ENCODE results near the gene UBE2L3. TPM values are rescaled to one million over a fixed set of nuclear protein-coding genes. Genes with fewer than 3 reads are reported as not detected.
A peak's percentile ranks its signal among the peaks of the same experiment; 100 is the strongest.

UBE2L3 gene
- total RNA-seq, 2 donors from 2014 or later, result 74.6 to 79.4 TPM

- peak overlapping the region; percentile 94 for H3K4me3 ChIP-seq (ENCODE audit: low read length)
- no peak overlapping the region for H3K27ac ChIP-seq (ENCODE audit: low read depth, low read length)
- H3K27me3 ChIP-seq (ENCODE audit: control insufficient read depth, insufficient read depth, low read length, poor library complexity, severe bottlenecking), result no peaks in the 10 kb centered on the region
- H3K36me3 Mint-ChIP-seq (ENCODE audit: low read depth), result peaks cover 19% of the 10 kb centered on the region
- peaks cover 9% of the 10 kb centered on the region for H3K4me1 ChIP-seq (ENCODE audit: control insufficient read depth, insufficient read depth, low read length)
- H3K9ac ChIP-seq (ENCODE audit: extremely low read depth, low read length, poor library complexity, severe bottlenecking), result peak overlapping the region; percentile 1
- H3K4me1 Mint-ChIP-seq, result peaks cover 34% of the 10 kb centered on the region
- no peak for TF ChIP-seq CTCF (conservative IDR thresholded peaks at IDR 0.05)
- H3K27ac Mint-ChIP-seq, result no peak overlapping the region
- H3K27me3 Mint-ChIP-seq (ENCODE audit: insufficient read depth), result peaks cover 1% of the 10 kb centered on the region
- no peaks in the 10 kb centered on the region for H3K9me3 Mint-ChIP-seq
- no peak for DNase-seq
- peaks cover 30% of the 10 kb centered on the region for H3K36me3 ChIP-seq (ENCODE audit: control insufficient read depth, insufficient read depth, low read length)
- WGBS, 2 experiments (ENCODE audit: insufficient coverage in 1 of 2, insufficient read length in 1 of 2), result 64 to 73% methylated on average over 4 of the region's 4 CpGs
- H3K4me3 Mint-ChIP-seq, result peak overlapping the region; percentile 93
- no peaks in the 10 kb centered on the region for H3K9me3 ChIP-seq (ENCODE audit: control insufficient read depth, low read length)
These were observed 2.9 kb downstream of the UBE2L3 start for GRCh38 chr22:21570398-21570797.

GRCh38 chr22:21571679-21572078 is 4.2 kb downstream of the UBE2L3 start:
- peaks cover 30% of the 10 kb centered on the region for H3K36me3 ChIP-seq (ENCODE audit: control insufficient read depth, insufficient read depth, low read length)
- H3K4me3 Mint-ChIP-seq, result no peak overlapping the region
- H3K36me3 Mint-ChIP-seq (ENCODE audit: low read depth), result peaks cover 22% of the 10 kb centered on the region
- no peak overlapping the region for H3K4me3 ChIP-seq (ENCODE audit: low read length)
- no peaks in the 10 kb centered on the region for H3K9me3 Mint-ChIP-seq
- no peaks in the 10 kb centered on the region for H3K27me3 ChIP-seq (ENCODE audit: control insufficient read depth, insufficient read depth, low read length, poor library complexity, severe bottlenecking)
- peaks cover 34% of the 10 kb centered on the region for H3K4me1 Mint-ChIP-seq
- no peaks in the 10 kb centered on the region for H3K9me3 ChIP-seq (ENCODE audit: control insufficient read depth, low read length)
- H3K27ac ChIP-seq (ENCODE audit: low read depth, low read length), result no peak overlapping the region
- no peak overlapping the region for H3K9ac ChIP-seq (ENCODE audit: extremely low read depth, low read length, poor library complexity, severe bottlenecking)
- DNase-seq, result no peak
- no peaks in the 10 kb centered on the region for H3K27me3 Mint-ChIP-seq (ENCODE audit: insufficient read depth)
- no peak overlapping the region for H3K27ac Mint-ChIP-seq
- TF ChIP-seq CTCF (conservative IDR thresholded peaks at IDR 0.05), result no peak
- 97 to 100% methylated on average over 3 to 4 of the region's 4 CpGs for WGBS, 2 experiments (ENCODE audit: insufficient coverage in 1 of 2, insufficient read length in 1 of 2)
- H3K4me1 ChIP-seq (ENCODE audit: control insufficient read depth, insufficient read depth, low read length), result peaks cover 9% of the 10 kb centered on the region

- no peak for TF ChIP-seq CTCF (conservative IDR thresholded peaks at IDR 0.05)
- Histone ChIP-seq H3K9ac (ENCODE audit: extremely low read depth, low read length, poor library complexity, severe bottlenecking) (no peak overlapping the region), H3K4me1 (ENCODE audit: control insufficient read depth, insufficient read depth, low read length) (peaks cover 9% of the 10 kb centered on the region), H3K9me3 (ENCODE audit: control insufficient read depth, low read length) (no peaks in the 10 kb centered on the region), H3K27ac (ENCODE audit: low read depth, low read length) (no peak overlapping the region), H3K4me3 (ENCODE audit: low read length) (no peak overlapping the region), H3K36me3 (ENCODE audit: control insufficient read depth, insufficient read depth, low read length) (peaks cover 30% of the 10 kb centered on the region), H3K27me3 (ENCODE audit: control insufficient read depth, insufficient read depth, low read length, poor library complexity, severe bottlenecking) (no peaks in the 10 kb centered on the region)
- H3K4me3 Mint-ChIP-seq, result no peak overlapping the region
- H3K4me1 Mint-ChIP-seq, result peaks cover 35% of the 10 kb centered on the region
- WGBS, 2 experiments (ENCODE audit: insufficient coverage in 1 of 2, insufficient read length in 1 of 2), result 89 to 90% methylated on average over 6 of the region's 6 CpGs
- H3K27ac Mint-ChIP-seq, result peak overlapping the region; percentile 74
- peaks cover 28% of the 10 kb centered on the region for H3K36me3 Mint-ChIP-seq (ENCODE audit: low read depth)
- no peaks in the 10 kb centered on the region for H3K9me3 Mint-ChIP-seq
- H3K27me3 Mint-ChIP-seq (ENCODE audit: insufficient read depth), result no peaks in the 10 kb centered on the region
- DNase-seq, result no peak
These were observed 5.8 kb downstream of the UBE2L3 start for GRCh38 chr22:21573293-21573734.

Data from endodermal cell (in vitro differentiated cells).